ENCODE data around the gene KIAA0586. TPM values are rescaled to one million over a fixed set of nuclear protein-coding genes. Genes with fewer than 3 reads are reported as not detected.

KIAA0586 gene
- total and polyA plus RNA-seq, 8 donors: 14.2 to 28.7 (median 22.2) TPM

DNA sequence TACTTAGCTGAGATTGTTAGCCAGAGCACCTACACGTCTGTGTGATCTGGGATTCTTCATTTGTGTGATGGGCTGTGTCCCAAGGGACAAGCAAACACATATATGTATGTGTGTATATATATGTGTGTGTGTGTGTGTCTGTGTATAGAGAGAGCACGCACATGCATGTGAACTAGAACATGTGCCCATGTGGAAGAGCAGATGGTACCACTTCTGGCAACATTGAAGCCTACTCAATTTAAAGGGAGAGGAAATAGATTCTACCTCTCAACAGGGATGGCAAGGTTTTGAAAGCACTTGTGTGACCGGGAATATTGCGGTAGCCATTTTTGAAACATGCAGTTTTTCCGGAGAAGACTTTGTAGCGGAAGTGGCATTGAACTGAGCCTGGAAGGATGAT is 30.4 kb upstream of the KIAA0586 start:
- intact Hi-C loops (cut with DNase I): no loop called here
- Histone ChIP-seq H3K9me3 (no peaks in the 10 kb centered on the region), H3K4me3 (no peak overlapping the region), H3K27me3 (no peaks in the 10 kb centered on the region), H3K27ac (no peak overlapping the region), H3K36me3 (no peaks in the 10 kb centered on the region), H3K4me1 (peaks cover 0 to 17% of the 10 kb centered on the region in 2 donors)
- no peak for ATAC-seq
- TF ChIP-seq, protein P1, sequence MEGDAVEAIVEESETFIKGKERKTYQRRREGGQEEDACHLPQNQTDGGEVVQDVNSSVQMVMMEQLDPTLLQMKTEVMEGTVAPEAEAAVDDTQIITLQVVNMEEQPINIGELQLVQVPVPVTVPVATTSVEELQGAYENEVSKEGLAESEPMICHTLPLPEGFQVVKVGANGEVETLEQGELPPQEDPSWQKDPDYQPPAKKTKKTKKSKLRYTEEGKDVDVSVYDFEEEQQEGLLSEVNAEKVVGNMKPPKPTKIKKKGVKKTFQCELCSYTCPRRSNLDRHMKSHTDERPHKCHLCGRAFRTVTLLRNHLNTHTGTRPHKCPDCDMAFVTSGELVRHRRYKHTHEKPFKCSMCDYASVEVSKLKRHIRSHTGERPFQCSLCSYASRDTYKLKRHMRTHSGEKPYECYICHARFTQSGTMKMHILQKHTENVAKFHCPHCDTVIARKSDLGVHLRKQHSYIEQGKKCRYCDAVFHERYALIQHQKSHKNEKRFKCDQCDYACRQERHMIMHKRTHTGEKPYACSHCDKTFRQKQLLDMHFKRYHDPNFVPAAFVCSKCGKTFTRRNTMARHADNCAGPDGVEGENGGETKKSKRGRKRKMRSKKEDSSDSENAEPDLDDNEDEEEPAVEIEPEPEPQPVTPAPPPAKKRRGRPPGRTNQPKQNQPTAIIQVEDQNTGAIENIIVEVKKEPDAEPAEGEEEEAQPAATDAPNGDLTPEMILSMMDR (IDR thresholded peaks at IDR 0.05): no peak
- DNase-seq: no peak

DNA sequence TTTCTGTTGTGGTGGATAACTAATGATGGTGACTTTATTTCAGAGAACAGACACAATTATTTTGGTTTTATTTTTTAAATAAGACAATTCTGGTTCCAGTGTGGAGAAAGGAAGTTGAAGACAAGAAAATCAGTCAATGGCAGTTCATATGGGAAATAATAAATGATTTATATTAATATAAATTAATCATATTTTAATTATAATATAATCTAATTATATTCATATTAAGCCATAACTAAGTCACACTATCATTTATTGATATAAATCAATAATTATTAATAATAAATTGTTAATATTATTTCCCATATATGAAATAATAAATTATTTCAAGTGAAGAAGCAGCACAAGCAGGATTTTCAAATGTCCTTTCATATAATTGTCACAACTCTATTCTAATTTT is 29.0 kb upstream of the KIAA0586 start:
- DNase-seq (no peak), ATAC-seq (no peak)
- H3K9me3 ChIP-seq: no peaks in the 10 kb centered on the region
- H3K27me3 ChIP-seq: no peaks in the 10 kb centered on the region
- H3K36me3 ChIP-seq: no peaks in the 10 kb centered on the region
- intact Hi-C loops (cut with DNase I): no loop called here
- H3K4me1 ChIP-seq: peaks cover 0 to 17% of the 10 kb centered on the region in 2 donors
- TF ChIP-seq, protein P1 (IDR thresholded peaks at IDR 0.05): no peak
- H3K4me3 ChIP-seq: no peak overlapping the region
- H3K27ac ChIP-seq: no peak overlapping the region

DNA sequence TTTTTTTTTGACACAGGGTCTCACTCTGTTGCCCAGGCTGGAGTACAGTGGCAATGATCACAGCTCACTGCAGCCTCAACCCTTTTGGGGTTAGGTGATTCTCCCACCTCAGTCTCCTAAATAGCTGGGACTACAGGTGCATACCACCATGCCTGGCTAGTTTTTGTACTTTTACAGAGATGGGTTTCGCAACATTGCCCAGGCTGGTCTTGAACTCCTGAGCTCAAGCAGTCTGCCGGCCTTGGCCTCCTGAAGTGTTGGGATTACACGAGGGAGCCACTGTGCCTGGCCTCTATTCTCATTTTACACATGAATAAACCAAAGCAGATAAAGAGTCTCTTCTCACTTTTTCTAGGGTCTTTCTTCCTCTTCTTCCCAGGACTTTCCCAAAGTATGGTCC is 28.6 kb upstream of the KIAA0586 start:
- ATAC-seq: no peak
- intact Hi-C loops (cut with DNase I): no loop called here
- no peaks in the 10 kb centered on the region for H3K27me3 ChIP-seq
- no peak overlapping the region for H3K27ac ChIP-seq
- H3K36me3 ChIP-seq: no peaks in the 10 kb centered on the region
- H3K9me3 ChIP-seq: no peaks in the 10 kb centered on the region
- no peak overlapping the region for H3K4me3 ChIP-seq
- no peak for DNase-seq
- TF ChIP-seq, protein P1 (IDR thresholded peaks at IDR 0.05): no peak
- H3K4me1 ChIP-seq: peaks cover 0 to 17% of the 10 kb centered on the region in 2 donors

DNA sequence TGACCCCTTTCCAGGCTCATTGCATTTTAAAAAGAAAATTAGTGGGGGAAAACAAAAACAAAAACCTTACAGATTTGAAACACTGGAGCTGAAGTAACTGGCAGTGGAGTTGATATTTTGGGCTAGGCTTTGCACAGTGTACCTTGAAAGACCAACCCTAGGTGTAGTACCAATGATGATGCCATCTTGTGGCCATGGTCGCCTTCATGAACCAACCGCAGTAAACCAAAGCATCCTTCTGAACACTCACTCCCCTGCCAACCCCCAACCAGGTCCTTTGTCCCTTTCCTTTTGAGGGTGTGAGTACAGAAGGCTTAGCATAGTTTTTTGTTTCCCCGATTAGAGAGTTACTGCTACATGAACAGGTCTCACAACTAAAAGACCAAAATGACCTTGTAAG is 25.9 kb upstream of the KIAA0586 start:
- Histone ChIP-seq H3K27me3 (no peaks in the 10 kb centered on the region), H3K4me3 (no peak overlapping the region), H3K36me3 (no peaks in the 10 kb centered on the region), H3K27ac (no peak overlapping the region), H3K9me3 (no peaks in the 10 kb centered on the region), H3K4me1 (peaks cover 0 to 1% of the 10 kb centered on the region in 2 donors)
- TF ChIP-seq, protein P1 (IDR thresholded peaks at IDR 0.05): no peak
- intact Hi-C loops (cut with DNase I): no loop called here
- DNase-seq: no peak
- no peak for ATAC-seq

DNA sequence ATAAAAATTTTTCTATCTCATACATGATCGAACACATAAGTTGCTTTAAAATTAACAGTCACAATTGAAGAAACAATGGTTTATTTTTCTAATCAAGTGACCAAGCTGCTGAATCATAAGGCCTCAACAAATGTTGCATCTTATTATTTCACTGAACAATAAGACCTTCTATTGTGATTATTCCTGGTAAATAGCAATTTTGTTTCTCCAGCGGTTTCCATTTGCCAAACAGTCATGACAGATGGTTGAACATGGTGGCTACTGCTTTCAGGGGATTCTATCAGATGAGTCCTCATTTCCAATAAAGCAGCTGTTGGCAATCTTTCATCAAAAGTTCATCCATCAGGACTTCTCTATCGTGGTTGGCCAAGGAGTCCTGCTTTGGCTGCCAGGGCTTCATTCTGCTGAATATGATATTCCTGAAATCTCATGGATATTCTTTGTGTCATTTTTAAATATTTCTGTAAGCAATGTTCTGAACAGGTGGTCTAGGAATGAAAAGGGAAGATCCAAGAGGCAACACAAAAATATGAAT is 18.8 kb upstream of the KIAA0586 start:
- H3K27ac ChIP-seq: no peak overlapping the region
- no peak overlapping the region for H3K4me3 ChIP-seq
- no peaks in the 10 kb centered on the region for H3K4me1 ChIP-seq
- no peaks in the 10 kb centered on the region for H3K9me3 ChIP-seq
- DNase-seq: no peak
- no peaks in the 10 kb centered on the region for H3K27me3 ChIP-seq
- TF ChIP-seq, protein P1 (IDR thresholded peaks at IDR 0.05): no peak
- ATAC-seq: no peak
- peaks cover 3 to 59% of the 10 kb centered on the region in 2 donors for H3K36me3 ChIP-seq
- intact Hi-C loops (cut with DNase I): no loop called here

All from left lung (tissue), 10 donors.